HCT116 (cell line): ENCODE data around the gene CCDC127. TPM values are rescaled to one million over a fixed set of nuclear protein-coding genes. Genes with fewer than 3 reads are reported as not detected.
"Not testable (repeated sequence)": the region's sequence is repeated elsewhere in the genome, so short reads cannot be mapped to it uniquely, and the experiment has no call there.

ENCODE experiments used
- ATAC-seq: fragments of 200-7000 bp; cut with Tn5 transposase; 2 replicates; pipeline ENCODE4 v1.9.1; 2020; ENCODE audit warnings: mild to moderate bottlenecking, moderate library complexity
- BruUV-seq: library from RNA; stranded (reverse); fragments of 400-500 nt; replicated peaks from 2 replicates; lab custom pipeline; 2021; lab: Mats Ljungman, UMichigan
- CTCF ChIA-PET: fragments of 300-600 bp; sonication (Branson Sonifier 250); formaldehyde crosslinking; loops from one replicate; lab custom pipeline; 2021; ENCODE audit warnings: antibody characterized with exemption; lab: Charles Lee
- POLR2A ChIA-PET: fragments of 300-600, 350-600 bp; sonication (Branson Sonifier 250); formaldehyde crosslinking; loops from one replicate; lab custom pipeline; 2021; ENCODE audit warnings: antibody characterized with exemption; lab: Charles Lee
- RAD21 ChIA-PET, 2 experiments: fragments of 300-600 bp; sonication (Branson Sonifier 250); formaldehyde crosslinking; loops; one replicate each; lab custom pipeline; 2023; ENCODE audit warnings: low total read pairs in 2 of 2; ENCODE audit not compliant: uncharacterized antibody in 2 of 2, unreplicated experiment in 2 of 2, low non-redundant PET in 1 of 2; lab: Charles Lee
- DNase-seq: peaks from one replicate; pipeline ENCODE4 v3.0.0-alpha.2; 2010; ENCODE audit warnings: low read depth, low spot score
- H2AFZ ChIP-seq: fragments of 200-600 bp; shearing (Covaris generic), sonication (generic); 2 replicates; pipeline ENCODE4 v1.6.1; 2017; ENCODE audit warnings: low read depth, mixed run types, mixed read lengths, antibody characterized with exemption, low read length; ENCODE audit not compliant: poor library complexity, severe bottlenecking
- H3K27ac ChIP-seq: 2 replicates; pipeline ENCODE4 v1.5.1; 2012; ENCODE audit warnings: low read depth, low read length
- H3K27me3 ChIP-seq: fragments of 200-600 bp; sonication (generic); 2 replicates; pipeline ENCODE4 v1.6.1; 2016; ENCODE audit warnings: mixed run types, low read length, mixed read lengths; ENCODE audit not compliant: insufficient read depth
- H3K36me3 ChIP-seq, 2 experiments: fragments of 200-500 bp in 1 of 2; fragments of 200-600 bp in 1 of 2; sonication (Bioruptor generic) in 1 of 2; sonication (generic) in 1 of 2; 2 replicates each; pipeline versions ENCODE4 v1.5.1 to v1.6.1; 2014 to 2016; ENCODE audit warnings: low read length in 2 of 2, inconsistent platforms in 1 of 2, mixed read lengths in 1 of 2, mixed run types in 1 of 2; ENCODE audit not compliant: insufficient read depth in 2 of 2, control insufficient read depth in 1 of 2
- H3K4me1 ChIP-seq, 2 experiments: fragments of 200-600 bp in 1 of 2; sonication (generic) in 1 of 2; 2 replicates each; pipeline versions ENCODE4 v1.5.1 to v1.6.1; 2012 to 2017; ENCODE audit warnings: low read length in 2 of 2, inconsistent platforms in 1 of 2, mild to moderate bottlenecking in 1 of 2, mixed read lengths in 1 of 2, mixed run types in 1 of 2, moderate library complexity in 1 of 2; ENCODE audit not compliant: insufficient read depth in 2 of 2, control insufficient read depth in 1 of 2
- H3K4me2 ChIP-seq: fragments of 200-600 bp; sonication (generic); 2 replicates; pipeline ENCODE4 v1.6.1; 2017; ENCODE audit warnings: mixed run types, low read length, mixed read lengths
- H3K4me3 ChIP-seq, 2 experiments: fragments of 200-600 bp in 1 of 2; sonication (generic) in 1 of 2; replicated peaks in 1 of 2; 2 replicates each; pipeline ENCODE4 v1.5.1; 2011 to 2016; ENCODE audit warnings: low read length in 2 of 2, control low read depth in 1 of 2, low read depth in 1 of 2, mild to moderate bottlenecking in 1 of 2, mixed read lengths in 1 of 2, mixed run types in 1 of 2
- H3K79me2 ChIP-seq: fragments of 200-600 bp; sonication (generic); 2 replicates; pipeline ENCODE4 v1.6.1; 2017; ENCODE audit warnings: mild to moderate bottlenecking, mixed run types, low read length, moderate library complexity, mixed read lengths; ENCODE audit not compliant: insufficient read depth
- H3K9ac ChIP-seq: fragments of 200-600 bp; sonication (generic); 2 replicates; pipeline ENCODE4 v1.6.1; 2016; ENCODE audit warnings: low read length, mixed read lengths
- H3K9me2 ChIP-seq: fragments of 200-600 bp; sonication (generic), shearing (Covaris generic); 2 replicates; pipeline ENCODE4 v1.6.1; 2017; ENCODE audit warnings: mixed run types, mild to moderate bottlenecking, moderate library complexity; ENCODE audit not compliant: insufficient read depth
- H3K9me3 ChIP-seq, 2 experiments: fragments of 200-500 bp in 1 of 2; fragments of 200-600 bp in 1 of 2; sonication (Bioruptor generic) in 1 of 2; sonication (generic) in 1 of 2; 2 replicates each; pipeline ENCODE4 v1.6.1; 2014 to 2017; ENCODE audit warnings: low read length in 2 of 2, mixed read lengths in 2 of 2, inconsistent platforms in 1 of 2, low read depth in 1 of 2, mild to moderate bottlenecking in 1 of 2, mixed run types in 1 of 2, moderate library complexity in 1 of 2; ENCODE audit not compliant: control insufficient read depth in 1 of 2, insufficient read depth in 1 of 2
- H4K20me1 ChIP-seq: fragments of 200-600 bp; sonication (generic), shearing (Covaris generic); 2 replicates; pipeline ENCODE4 v1.6.1; 2017; ENCODE audit warnings: mixed run types, mild to moderate bottlenecking, moderate library complexity; ENCODE audit not compliant: insufficient read depth
- intact Hi-C: fragments of 100-400 bp; cut with micrococcal nuclease; formaldehyde crosslinking; loops from 2 replicates; pipeline ENCODE4 v1.10.0; 2022
- total RNA-seq: library from RNA; stranded (reverse); gene quantifications from one replicate; pipeline ENCODE4 v1.2.1, GENCODE V29; 2021; ENCODE audit not compliant: unreplicated experiment

CCDC127 gene
- total RNA-seq, 1 experiment from 2014 or later = 5.1 TPM

- intact Hi-C loops, H3K4me1 ChIP-seq, DNase-seq, H3K9ac ChIP-seq, H3K79me2 ChIP-seq, H3K9me2 ChIP-seq, H2AFZ ChIP-seq, CTCF ChIA-PET, H3K9me3 ChIP-seq, H3K4me2 ChIP-seq, POLR2A ChIA-PET, ATAC-seq, BruUV-seq, H4K20me1 ChIP-seq, RAD21 ChIA-PET, H3K4me3 ChIP-seq, H3K27ac ChIP-seq, H3K27me3 ChIP-seq: not testable (repeated sequence)
- peaks cover 14 to 32% of the 10 kb centered on the region in 2 experiments for H3K36me3 ChIP-seq
Observed at GRCh38 chr5:245717-246116, 27.8 kb upstream of the CCDC127 start.

- CTCF ChIA-PET = not testable (repeated sequence)
Observed at GRCh38 chr5:243683-244367, 25.9 kb upstream of the CCDC127 start.

GRCh38 chr5:241045-241669, 23.2 kb upstream of the CCDC127 start:
- H3K9me3 ChIP-seq, DNase-seq, intact Hi-C loops, H3K9me2 ChIP-seq, RAD21 ChIA-PET, H3K4me2 ChIP-seq, H3K9ac ChIP-seq, H3K79me2 ChIP-seq, H3K27ac ChIP-seq, BruUV-seq, H2AFZ ChIP-seq, H3K4me3 ChIP-seq, CTCF ChIA-PET, H3K27me3 ChIP-seq, POLR2A ChIA-PET, ATAC-seq, H3K4me1 ChIP-seq, H4K20me1 ChIP-seq: not testable (repeated sequence)
- peaks cover 17 to 24% of the 10 kb centered on the region in 2 experiments for H3K36me3 ChIP-seq

More at GRCh38 chr5:243683-244367, 25.9 kb upstream of the CCDC127 start:
- H3K4me1 ChIP-seq, H3K27ac ChIP-seq, RAD21 ChIA-PET, DNase-seq, H3K4me2 ChIP-seq, H3K9ac ChIP-seq, H3K9me3 ChIP-seq, H3K9me2 ChIP-seq, BruUV-seq, H3K79me2 ChIP-seq, intact Hi-C loops, ATAC-seq, H3K4me3 ChIP-seq, POLR2A ChIA-PET, H3K27me3 ChIP-seq, H4K20me1 ChIP-seq, H2AFZ ChIP-seq: not testable (repeated sequence)
- peaks cover 17 to 37% of the 10 kb centered on the region in 2 experiments for H3K36me3 ChIP-seq

GRCh38 chr5:240550-240949, 22.6 kb upstream of the CCDC127 start:
- CTCF ChIA-PET, H3K27me3 ChIP-seq, H3K79me2 ChIP-seq, H3K4me3 ChIP-seq, POLR2A ChIA-PET, DNase-seq, H3K9me2 ChIP-seq, H2AFZ ChIP-seq, H3K4me1 ChIP-seq, intact Hi-C loops, H3K4me2 ChIP-seq, ATAC-seq, H3K9me3 ChIP-seq, H3K27ac ChIP-seq, H4K20me1 ChIP-seq, RAD21 ChIA-PET, H3K9ac ChIP-seq, BruUV-seq: not testable (repeated sequence)
- peaks cover 18 to 24% of the 10 kb centered on the region in 2 experiments for H3K36me3 ChIP-seq
